ENCODE measurements around the gene ARHGAP26.

DNA sequence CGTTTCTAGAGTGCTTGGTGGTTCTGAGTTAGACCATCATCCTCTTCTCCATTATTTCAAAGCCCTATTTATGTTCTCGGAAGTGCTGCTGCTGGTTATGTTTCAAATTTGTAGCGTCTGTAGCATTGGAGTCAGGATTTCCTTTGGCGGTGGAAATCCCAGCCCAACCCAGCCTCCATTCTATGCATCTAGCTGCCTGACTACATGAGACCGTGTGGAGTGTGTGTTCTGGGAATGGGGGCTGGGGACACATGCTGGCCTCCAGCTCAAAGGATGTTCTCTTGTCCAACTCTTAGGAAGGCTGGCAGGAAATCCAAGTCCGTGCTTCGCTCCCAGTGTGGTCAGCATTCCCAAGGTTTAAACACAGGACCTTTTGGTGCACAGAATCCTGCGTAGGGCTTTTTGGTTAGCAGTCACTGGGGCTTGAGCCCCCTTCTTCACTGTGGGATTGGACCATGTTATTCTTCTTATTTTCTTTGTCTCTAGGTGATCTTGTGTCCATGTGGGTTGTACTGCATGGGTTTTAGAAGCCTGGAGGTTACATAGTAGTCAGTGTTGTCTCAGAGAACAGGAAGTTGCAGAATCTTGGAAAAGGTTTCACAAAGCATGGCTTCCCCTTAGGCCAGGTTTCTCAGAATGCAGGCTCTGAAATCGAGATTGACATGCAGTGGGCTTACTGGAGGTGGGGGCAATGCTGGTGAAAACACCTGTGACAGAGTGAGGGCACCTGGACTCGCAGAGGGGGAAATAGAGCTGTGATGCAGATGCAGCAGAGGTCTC, 132.2 kb downstream of the ARHGAP26 start:
- TF ChIP-seq, protein P1, sequence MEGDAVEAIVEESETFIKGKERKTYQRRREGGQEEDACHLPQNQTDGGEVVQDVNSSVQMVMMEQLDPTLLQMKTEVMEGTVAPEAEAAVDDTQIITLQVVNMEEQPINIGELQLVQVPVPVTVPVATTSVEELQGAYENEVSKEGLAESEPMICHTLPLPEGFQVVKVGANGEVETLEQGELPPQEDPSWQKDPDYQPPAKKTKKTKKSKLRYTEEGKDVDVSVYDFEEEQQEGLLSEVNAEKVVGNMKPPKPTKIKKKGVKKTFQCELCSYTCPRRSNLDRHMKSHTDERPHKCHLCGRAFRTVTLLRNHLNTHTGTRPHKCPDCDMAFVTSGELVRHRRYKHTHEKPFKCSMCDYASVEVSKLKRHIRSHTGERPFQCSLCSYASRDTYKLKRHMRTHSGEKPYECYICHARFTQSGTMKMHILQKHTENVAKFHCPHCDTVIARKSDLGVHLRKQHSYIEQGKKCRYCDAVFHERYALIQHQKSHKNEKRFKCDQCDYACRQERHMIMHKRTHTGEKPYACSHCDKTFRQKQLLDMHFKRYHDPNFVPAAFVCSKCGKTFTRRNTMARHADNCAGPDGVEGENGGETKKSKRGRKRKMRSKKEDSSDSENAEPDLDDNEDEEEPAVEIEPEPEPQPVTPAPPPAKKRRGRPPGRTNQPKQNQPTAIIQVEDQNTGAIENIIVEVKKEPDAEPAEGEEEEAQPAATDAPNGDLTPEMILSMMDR (IDR thresholded peaks at IDR 0.05) = no peak
- TF ChIP-seq EP300 (IDR thresholded peaks at IDR 0.05) = no peak
- no peak for TF ChIP-seq POLR2A (IDR thresholded peaks at IDR 0.05)
- no peak for TF ChIP-seq POLR2AphosphoS5 (IDR thresholded peaks at IDR 0.05)

Data from sigmoid colon (tissue), 4 donors.